Esophagus (tissue), 2 donors: Measurements from ENCODE around the gene CCL18. TPM values are rescaled to one million over a fixed set of nuclear protein-coding genes. Genes with fewer than 3 reads are reported as not detected.
"Not testable (repeated sequence)": the region's sequence is repeated elsewhere in the genome, so short reads cannot be mapped to it uniquely, and the experiment has no call there.

Source experiments
- H3K27ac ChIP-seq, 2 donors: one replicate each; pipeline ENCODE4 v1.5.1; 2013; ENCODE audit warnings: low read depth in 2 of 2, mild to moderate bottlenecking in 2 of 2, inconsistent platforms in 1 of 2, low read length in 1 of 2, moderate library complexity in 1 of 2
- H3K27me3 ChIP-seq, 2 donors: one replicate each; pipeline ENCODE4 v1.6.1; 2013; ENCODE audit warnings: low read length in 2 of 2, control low read depth in 1 of 2, mild to moderate bottlenecking in 1 of 2; ENCODE audit not compliant: insufficient read depth in 2 of 2, control insufficient read depth in 1 of 2
- H3K36me3 ChIP-seq, 2 donors: one replicate each; pipeline ENCODE4 v1.6.1; 2013; ENCODE audit warnings: low read length in 1 of 2; ENCODE audit not compliant: control insufficient read depth in 2 of 2, insufficient read depth in 2 of 2
- H3K4me1 ChIP-seq, 2 donors: one replicate each; pipeline ENCODE4 v1.6.1; 2013; ENCODE audit warnings: low read length in 1 of 2; ENCODE audit not compliant: control insufficient read depth in 2 of 2, insufficient read depth in 2 of 2
- H3K4me3 ChIP-seq, 2 donors: one replicate each; pipeline ENCODE4 v1.5.1; 2013; ENCODE audit warnings: low read length in 2 of 2, mild to moderate bottlenecking in 2 of 2, low read depth in 1 of 2, moderate library complexity in 1 of 2
- H3K9me3 ChIP-seq, 2 donors: one replicate each; pipeline ENCODE4 v1.6.1; 2013; ENCODE audit warnings: mild to moderate bottlenecking in 2 of 2, low read depth in 1 of 2, low read length in 1 of 2, moderate library complexity in 1 of 2; ENCODE audit not compliant: control insufficient read depth in 2 of 2, insufficient read depth in 1 of 2
- WGBS, 2 donors: extraction: QIAGEN DNeasy Blood & Tissue Kit; methylation state at CpG; one replicate each; pipeline ENCODE4 v1.1.7; 2013; 5-methylcytosine and 5-hydroxymethylcytosine counted together
- polyA plus RNA-seq, 2 donors: library from polyadenylated mRNA; stranded (reverse); fragments of 200-250 nt; gene quantifications; one replicate each; pipeline ENCODE4 v1.2.3, GENCODE V29; 2013
- donor health status: healthy with polysubstance abuse.
- donor health status: Bipolar disorder and iron deficiency.

Gene CCL18
- polyA plus RNA-seq, 2 donors, result 0.29 to 0.38 TPM

- Histone ChIP-seq H3K4me3 (no peak overlapping the region), H3K27me3 (no peaks in the 10 kb centered on the region), H3K36me3 (no peaks in the 10 kb centered on the region), H3K9me3 (no peaks in the 10 kb centered on the region), H3K4me1 (peaks cover 0 to 3% of the 10 kb centered on the region in 2 donors), H3K27ac (no peak overlapping the region)
- WGBS, 2 donors, result 75 to 84% methylated on average over 1 of the region's 1 CpG
These were observed 30.2 kb downstream of the CCL18 start for GRCh38 chr17:36094232-36094631.

- Histone ChIP-seq H3K27me3 (no peaks in the 10 kb centered on the region), H3K27ac (no peak overlapping the region), H3K4me3 (no peak overlapping the region), H3K4me1 (peaks cover 0 to 3% of the 10 kb centered on the region in 2 donors), H3K36me3 (no peaks in the 10 kb centered on the region), H3K9me3 (no peaks in the 10 kb centered on the region)
- 88 to 90% methylated on average over 7 of the region's 7 CpGs for WGBS, 2 donors
These were observed 30.7 kb downstream of the CCL18 start for GRCh38 chr17:36094746-36095145.

- H3K27ac ChIP-seq, result no peak overlapping the region
- H3K4me3 ChIP-seq, result no peak overlapping the region
- H3K4me1 ChIP-seq, result peaks cover 0 to 3% of the 10 kb centered on the region in 2 donors
- H3K9me3 ChIP-seq, result no peaks in the 10 kb centered on the region
- no peaks in the 10 kb centered on the region for H3K27me3 ChIP-seq
- no peaks in the 10 kb centered on the region for H3K36me3 ChIP-seq
- WGBS, 2 donors, result 89 to 100% methylated on average over 1 of the region's 1 CpG
These were observed 31.9 kb downstream of the CCL18 start for GRCh38 chr17:36095992-36096391.

GRCh38 chr17:36099004-36099403 is 34.9 kb downstream of the CCL18 start:
- not testable (repeated sequence) for H3K27me3 ChIP-seq, H3K36me3 ChIP-seq, H3K9me3 ChIP-seq, H3K27ac ChIP-seq, H3K4me1 ChIP-seq, H3K4me3 ChIP-seq
- WGBS, 2 donors, result 77 to 83% methylated on average over 1 of the region's 1 CpG

GRCh38 chr17:36103401-36103975 is 39.4 kb downstream of the CCL18 start, which contains the start of gene CCL4:
Gene CCL4 (plus strand): TSS chr17:36103827. CDS start chr17:36103906, 79 bp downstream.
- not testable (repeated sequence) for H3K27ac ChIP-seq, H3K27me3 ChIP-seq, H3K36me3 ChIP-seq, H3K9me3 ChIP-seq, H3K4me1 ChIP-seq, H3K4me3 ChIP-seq
- 65 to 73% methylated on average over 6 of the region's 6 CpGs for WGBS, 2 donors

- not testable (repeated sequence) for H3K4me1 ChIP-seq, H3K9me3 ChIP-seq, H3K4me3 ChIP-seq, H3K36me3 ChIP-seq, H3K27ac ChIP-seq, H3K27me3 ChIP-seq
- WGBS, 2 donors, result 60 to 64% methylated on average over 4 to 7 of the region's 7 CpGs
These were observed 40.2 kb downstream of the CCL18 start for GRCh38 chr17:36104246-36104645.

- Histone ChIP-seq H3K27ac (no peak overlapping the region), H3K4me3 (no peak overlapping the region), H3K9me3 (no peaks in the 10 kb centered on the region), H3K4me1 (peaks cover 0 to 2% of the 10 kb centered on the region in 2 donors), H3K36me3 (no peaks in the 10 kb centered on the region), H3K27me3 (no peaks in the 10 kb centered on the region)
- 47 to 48% methylated on average over 4 of the region's 4 CpGs for whole genome bisulfite sequencing, 2 donors
These were observed 40.7 kb downstream of the CCL18 start for GRCh38 chr17:36104701-36105181.

- Histone ChIP-seq H3K27ac (no peak overlapping the region), H3K9me3 (no peaks in the 10 kb centered on the region), H3K4me1 (peaks cover 0 to 2% of the 10 kb centered on the region in 2 donors), H3K4me3 (no peak overlapping the region), H3K27me3 (no peaks in the 10 kb centered on the region), H3K36me3 (no peaks in the 10 kb centered on the region)
- WGBS, 2 donors, result 82 to 83% methylated on average over 5 of the region's 5 CpGs
These were observed 41.9 kb downstream of the CCL18 start for GRCh38 chr17:36105781-36106492.

- 90 to 93% methylated on average over 6 of the region's 6 CpGs for WGBS, 2 donors
- H3K4me1 ChIP-seq, result peaks cover 0 to 2% of the 10 kb centered on the region in 2 donors
- no peak overlapping the region for H3K4me3 ChIP-seq
- H3K27ac ChIP-seq, result no peak overlapping the region
- no peaks in the 10 kb centered on the region for H3K9me3 ChIP-seq
- no peaks in the 10 kb centered on the region for H3K27me3 ChIP-seq
- H3K36me3 ChIP-seq, result no peaks in the 10 kb centered on the region
These were observed 42.4 kb downstream of the CCL18 start for GRCh38 chr17:36106493-36106835.

GRCh38 chr17:36107660-36108059 is 43.6 kb downstream of the CCL18 start:
- Histone ChIP-seq H3K27ac (no peak overlapping the region), H3K27me3 (no peaks in the 10 kb centered on the region), H3K36me3 (no peaks in the 10 kb centered on the region), H3K4me3 (no peak overlapping the region), H3K9me3 (peaks cover 0 to 3% of the 10 kb centered on the region in 2 donors), H3K4me1 (peaks cover 0 to 2% of the 10 kb centered on the region in 2 donors)
- WGBS, 2 donors, result 89 to 90% methylated on average over 3 of the region's 3 CpGs
